ENCODE results near the gene BTBD9. TPM values are rescaled to one million over a fixed set of nuclear protein-coding genes. Genes with fewer than 3 reads are reported as not detected.

The BTBD9 gene
- total and polyA plus RNA-seq, 2 donors (not counting 1 experiment from before 2014, with no cell fraction given), result 4.1 to 48.9 TPM

DNA sequence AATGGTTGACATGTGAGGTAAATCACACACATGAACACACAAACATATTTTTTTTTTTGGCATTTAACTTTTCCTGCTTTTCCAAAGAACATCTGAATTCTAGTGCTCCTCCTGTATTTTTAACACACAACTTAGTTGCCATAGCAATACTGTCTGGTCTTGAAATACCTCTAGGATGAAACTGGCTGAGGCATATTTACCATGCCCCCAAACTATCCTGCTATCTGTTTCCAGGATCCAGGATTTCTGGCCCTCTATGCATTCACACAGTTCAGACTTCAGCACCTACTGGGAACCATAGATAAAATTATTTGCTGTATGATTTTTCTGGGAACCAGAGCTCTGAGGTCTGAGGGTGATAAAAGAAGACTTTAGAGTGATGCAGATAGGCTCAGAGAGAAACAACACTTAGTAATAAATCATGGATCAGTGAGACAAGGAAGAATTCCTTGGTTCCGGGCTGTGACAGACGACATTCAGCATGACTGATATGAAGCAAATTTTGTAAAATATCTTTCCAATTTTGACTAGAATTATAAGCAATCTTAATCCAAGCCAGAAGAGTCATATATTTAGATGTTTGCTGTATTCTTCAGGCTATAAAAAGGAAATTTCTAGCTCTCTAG is 359.7 kb downstream of the BTBD9 start:
- Mint-ChIP-seq H3K9me3 (ENCODE audit: insufficient read depth) (no peaks in the 10 kb centered on the region), H3K4me1 (no peaks in the 10 kb centered on the region), H3K4me3 (no peak overlapping the region), H3K27me3 (no peaks in the 10 kb centered on the region), H3K27ac (no peak overlapping the region)
- H3K9ac ChIP-seq (ENCODE audit: low read length), result no peak overlapping the region
- H3K4me1 ChIP-seq (ENCODE audit: control insufficient read depth in 2 of 2, insufficient read depth in 2 of 2, low read length in 2 of 2), result no peaks in the 10 kb centered on the region
- WGBS (ENCODE audit: insufficient coverage), result no CpG with 5 or more reads among the region's 2 CpGs
- H4K20me1 ChIP-seq (ENCODE audit: control insufficient read depth, insufficient read depth, low read length, poor library complexity, severe bottlenecking), result no peaks in the 10 kb centered on the region
- H2AFZ ChIP-seq (ENCODE audit: insufficient read depth, low read depth, low read length, poor library complexity, severe bottlenecking), result no peak overlapping the region
- no peak for TF ChIP-seq EZH2 (IDR thresholded peaks at IDR 0.05; ENCODE audit: borderline replicate concordance, insufficient read depth, low read depth, low read length, poor library complexity, severe bottlenecking)
- TF ChIP-seq, protein P1, sequence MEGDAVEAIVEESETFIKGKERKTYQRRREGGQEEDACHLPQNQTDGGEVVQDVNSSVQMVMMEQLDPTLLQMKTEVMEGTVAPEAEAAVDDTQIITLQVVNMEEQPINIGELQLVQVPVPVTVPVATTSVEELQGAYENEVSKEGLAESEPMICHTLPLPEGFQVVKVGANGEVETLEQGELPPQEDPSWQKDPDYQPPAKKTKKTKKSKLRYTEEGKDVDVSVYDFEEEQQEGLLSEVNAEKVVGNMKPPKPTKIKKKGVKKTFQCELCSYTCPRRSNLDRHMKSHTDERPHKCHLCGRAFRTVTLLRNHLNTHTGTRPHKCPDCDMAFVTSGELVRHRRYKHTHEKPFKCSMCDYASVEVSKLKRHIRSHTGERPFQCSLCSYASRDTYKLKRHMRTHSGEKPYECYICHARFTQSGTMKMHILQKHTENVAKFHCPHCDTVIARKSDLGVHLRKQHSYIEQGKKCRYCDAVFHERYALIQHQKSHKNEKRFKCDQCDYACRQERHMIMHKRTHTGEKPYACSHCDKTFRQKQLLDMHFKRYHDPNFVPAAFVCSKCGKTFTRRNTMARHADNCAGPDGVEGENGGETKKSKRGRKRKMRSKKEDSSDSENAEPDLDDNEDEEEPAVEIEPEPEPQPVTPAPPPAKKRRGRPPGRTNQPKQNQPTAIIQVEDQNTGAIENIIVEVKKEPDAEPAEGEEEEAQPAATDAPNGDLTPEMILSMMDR (IDR thresholded peaks at IDR 0.05), result no peak
- ATAC-seq (ENCODE audit: low read depth) (no peak), DNase-seq (no peak)
- no peak overlapping the region for H3K27ac ChIP-seq (ENCODE audit: low read length in 2 of 2)
- no peaks in the 10 kb centered on the region for H3K27me3 ChIP-seq (replicated peaks in 1 of 4; ENCODE audit: control extremely low read depth in 1 of 4, control insufficient read depth in 3 of 4, insufficient read depth in 4 of 4, low read length in 3 of 4)
- POLR2A ChIA-PET, result no interaction called here
- CTCF ChIA-PET, result interaction anchor here (1.5 kb wide), 1 partner anchor 29 kb away, joined by 3 read pairs; no protein-coding TSS in a partner anchor
- no peak overlapping the region for H3K4me2 ChIP-seq (replicated peaks; ENCODE audit: low read depth, low read length, poor library complexity, severe bottlenecking)
- H3K4me3 ChIP-seq (ENCODE audit: control extremely low read depth in 1 of 5, extremely low read depth in 1 of 5, insufficient read depth in 1 of 5, low read depth in 2 of 5, low read length in 4 of 5), result no peak overlapping the region
- intact Hi-C loops (cut with micrococcal nuclease), result no loop called here
- H3K79me2 ChIP-seq (ENCODE audit: control insufficient read depth, insufficient read depth, low read length), result no peaks in the 10 kb centered on the region
- H3K9me3 ChIP-seq (ENCODE audit: control extremely low read depth in 1 of 3, control insufficient read depth in 2 of 3, insufficient read depth in 1 of 3, low read length in 2 of 3), result no peaks in the 10 kb centered on the region
- no peaks in the 10 kb centered on the region for H3K36me3 ChIP-seq (replicated peaks in 1 of 2; ENCODE audit: control extremely low read depth in 1 of 2, control insufficient read depth in 1 of 2, extremely low read depth in 1 of 2, insufficient read depth in 2 of 2, low read length in 1 of 2)

DNA sequence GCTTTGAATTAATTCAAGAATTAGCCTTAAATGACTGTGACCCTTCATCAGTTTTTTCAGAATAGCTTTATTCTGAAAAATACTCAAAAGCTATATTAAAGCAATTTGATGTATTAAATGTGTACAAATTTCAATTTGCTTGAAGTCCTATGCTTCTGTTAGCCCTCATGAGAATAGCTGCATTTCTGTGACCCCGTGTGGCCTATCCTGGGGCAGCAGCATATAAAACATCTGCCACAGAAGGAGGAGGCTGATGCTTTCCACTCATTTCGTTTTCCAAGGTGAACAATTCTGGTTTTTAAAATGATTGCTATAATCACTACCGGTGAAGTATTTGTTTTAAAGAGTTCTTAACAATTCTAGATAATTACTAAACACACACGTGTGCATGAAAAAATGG is 360.3 kb downstream of the BTBD9 start:
- Histone ChIP-seq H3K4me2 (replicated peaks; ENCODE audit: low read depth, low read length, poor library complexity, severe bottlenecking) (no peak overlapping the region), H3K9ac (ENCODE audit: low read length) (no peak overlapping the region), H3K79me2 (ENCODE audit: control insufficient read depth, insufficient read depth, low read length) (no peaks in the 10 kb centered on the region), H3K27me3 (replicated peaks in 1 of 4; ENCODE audit: control extremely low read depth in 1 of 4, control insufficient read depth in 3 of 4, insufficient read depth in 4 of 4, low read length in 3 of 4) (no peaks in the 10 kb centered on the region), H2AFZ (ENCODE audit: insufficient read depth, low read depth, low read length, poor library complexity, severe bottlenecking) (no peak overlapping the region), H3K4me3 (ENCODE audit: control extremely low read depth in 1 of 5, extremely low read depth in 1 of 5, insufficient read depth in 1 of 5, low read depth in 2 of 5, low read length in 4 of 5) (no peak overlapping the region), H4K20me1 (ENCODE audit: control insufficient read depth, insufficient read depth, low read length, poor library complexity, severe bottlenecking) (no peaks in the 10 kb centered on the region), H3K36me3 (replicated peaks in 1 of 2; ENCODE audit: control extremely low read depth in 1 of 2, control insufficient read depth in 1 of 2, extremely low read depth in 1 of 2, insufficient read depth in 2 of 2, low read length in 1 of 2) (no peaks in the 10 kb centered on the region), H3K27ac (ENCODE audit: low read length in 2 of 2) (no peak overlapping the region), H3K9me3 (ENCODE audit: control extremely low read depth in 1 of 3, control insufficient read depth in 2 of 3, insufficient read depth in 1 of 3, low read length in 2 of 3) (no peaks in the 10 kb centered on the region), H3K4me1 (ENCODE audit: control insufficient read depth in 2 of 2, insufficient read depth in 2 of 2, low read length in 2 of 2) (no peaks in the 10 kb centered on the region)
- no peak overlapping the region for H3K27ac Mint-ChIP-seq
- 100% methylated on average over 1 of the region's 4 CpGs for WGBS (ENCODE audit: insufficient coverage)
- POLR2A ChIA-PET, result no interaction called here
- no peak overlapping the region for H3K4me3 Mint-ChIP-seq
- H3K9me3 Mint-ChIP-seq (ENCODE audit: insufficient read depth), result no peaks in the 10 kb centered on the region
- no peak for TF ChIP-seq EZH2 (IDR thresholded peaks at IDR 0.05; ENCODE audit: borderline replicate concordance, insufficient read depth, low read depth, low read length, poor library complexity, severe bottlenecking)
- TF ChIP-seq, protein P1 (IDR thresholded peaks at IDR 0.05), result no peak
- H3K27me3 Mint-ChIP-seq, result no peaks in the 10 kb centered on the region
- DNase-seq (no peak), ATAC-seq (ENCODE audit: low read depth) (no peak)
- intact Hi-C loops (cut with micrococcal nuclease), result no loop called here
- CTCF ChIA-PET, result interaction anchor here (1.5 kb wide), 1 partner anchor 30 kb away, joined by 3 read pairs; no protein-coding TSS in a partner anchor
- H3K4me1 Mint-ChIP-seq, result no peaks in the 10 kb centered on the region

Data from B cell (primary cell).